MM.1S (cell line): ENCODE measurements around the gene PCMTD2.

Experiments used
- DNase-seq: peaks from one replicate; pipeline ENCODE4 v3.0.0-alpha.2; 2015
- H2AFZ ChIP-seq: fragments of 300-600 bp; sonication (generic); 2 replicates; pipeline ENCODE4 v1.6.0; 2016; ENCODE audit warnings: antibody characterized with exemption, low read length
- H3F3A ChIP-seq: fragments of 300-600 bp; sonication (generic); 2 replicates; pipeline ENCODE4 v1.6.1; 2016; ENCODE audit warnings: mild to moderate bottlenecking, antibody characterized with exemption, low read length, moderate library complexity, mixed read lengths; ENCODE audit not compliant: insufficient read depth
- H3K27ac ChIP-seq: fragments of 300-600 bp; sonication (generic); 2 replicates; pipeline ENCODE4 v1.5.1; 2016; ENCODE audit warnings: mild to moderate bottlenecking, low read length
- H3K27me3 ChIP-seq: fragments of 300-600 bp; sonication (generic); replicated peaks from 2 replicates; pipeline ENCODE4 v1.6.0; 2016; ENCODE audit warnings: low read length; ENCODE audit not compliant: insufficient read depth
- H3K36me3 ChIP-seq: fragments of 300-600 bp; sonication (generic); replicated peaks from 2 replicates; pipeline ENCODE4 v1.6.1; 2016; ENCODE audit warnings: mild to moderate bottlenecking, low read length, mixed read lengths; ENCODE audit not compliant: insufficient read depth
- H3K4me1 ChIP-seq: fragments of 300-600 bp; sonication (generic); 2 replicates; pipeline ENCODE4 v1.6.1; 2016; ENCODE audit warnings: low read length, mixed read lengths
- H3K4me2 ChIP-seq: fragments of 300-600 bp; sonication (generic); 2 replicates; pipeline ENCODE4 v1.6.0; 2016; ENCODE audit warnings: low read depth, low read length
- H3K4me3 ChIP-seq: fragments of 300-600 bp; sonication (generic); 2 replicates; pipeline ENCODE4 v1.5.1; 2016; ENCODE audit warnings: low read length, mixed read lengths
- H3K79me2 ChIP-seq: fragments of 300-600 bp; sonication (generic); 2 replicates; pipeline ENCODE4 v1.6.1; 2016; ENCODE audit warnings: mixed run types, low read length, mixed read lengths
- H3K9ac ChIP-seq: fragments of 300-600 bp; sonication (generic); 2 replicates; pipeline ENCODE4 v1.6.1; 2016; ENCODE audit warnings: low read length, mixed read lengths
- H3K9me2 ChIP-seq: fragments of 300-600 bp; sonication (generic); replicated peaks from 2 replicates; pipeline ENCODE4 v1.6.1; 2016; ENCODE audit warnings: mild to moderate bottlenecking, low read length, mixed read lengths; ENCODE audit not compliant: insufficient read depth
- H3K9me3 ChIP-seq: fragments of 300-600 bp; sonication (generic); replicated peaks from 2 replicates; pipeline ENCODE4 v1.6.1; 2016; ENCODE audit warnings: mild to moderate bottlenecking, low read length, mixed read lengths; ENCODE audit not compliant: insufficient read depth
- H4K20me1 ChIP-seq: fragments of 300-600 bp; sonication (generic); 2 replicates; pipeline ENCODE4 v1.6.1; 2016; ENCODE audit warnings: mild to moderate bottlenecking, low read length, moderate library complexity, mixed read lengths; ENCODE audit not compliant: insufficient read depth
- CTCF ChIP-seq: fragments of 300-600 bp; sonication (generic); IDR thresholded peaks from 2 replicates; pipeline ENCODE4 v1.5.1; 2016; ENCODE audit warnings: antibody characterized with exemption, low read length, mixed read lengths
- EZH2 ChIP-seq: fragments of 300-600 bp; sonication (generic); optimal IDR thresholded peaks from 2 replicates; pipeline ENCODE3; 2017; ENCODE audit warnings: low read depth, mild to moderate bottlenecking, antibody characterized with exemption, low read length, mixed read lengths
- EZH2phosphoT487 ChIP-seq: fragments of 300-600 bp; sonication (generic); IDR thresholded peaks from 2 replicates; pipeline ENCODE4 v1.6.1; 2018; ENCODE audit warnings: antibody characterized with exemption, low read length

PCMTD2 gene

GRCh38 chr20:64250027-64250426 lies 5.5 kb upstream of the PCMTD2 start:
- DNase-seq, result no peak
- no peak for TF ChIP-seq EZH2phosphoT487
- no peak for TF ChIP-seq EZH2
- no peak for TF ChIP-seq CTCF
- H3K79me2 ChIP-seq, result no peaks in the 10 kb centered on the region

GRCh38 chr20:64253000-64253383 lies 2.6 kb upstream of the PCMTD2 start:
- Histone ChIP-seq H3F3A (no peaks in the 10 kb centered on the region), H3K9me2 (no peaks in the 10 kb centered on the region), H3K36me3 (no peaks in the 10 kb centered on the region), H3K4me2 (no peak overlapping the region), H3K9ac (no peak overlapping the region), H3K9me3 (no peaks in the 10 kb centered on the region), H2AFZ (no peak overlapping the region), H4K20me1 (no peaks in the 10 kb centered on the region), H3K4me1 (peaks cover 5% of the 10 kb centered on the region), H3K27ac (no peak overlapping the region), H3K27me3 (peaks cover 37% of the 10 kb centered on the region), H3K79me2 (peaks cover 22% of the 10 kb centered on the region), H3K4me3 (no peak overlapping the region)
- no peak for TF ChIP-seq EZH2phosphoT487
- no peak for TF ChIP-seq EZH2
- TF ChIP-seq CTCF, result no peak
- DNase-seq, result no peak

More at GRCh38 chr20:64250027-64250426, 5.5 kb upstream of the PCMTD2 start:
- H3K4me1 ChIP-seq, result no peaks in the 10 kb centered on the region
- H3K4me3 ChIP-seq, result no peak overlapping the region
- H3K9ac ChIP-seq, result no peak overlapping the region
- H3K27ac ChIP-seq, result no peak overlapping the region
- H3K9me3 ChIP-seq, result no peaks in the 10 kb centered on the region
- no peaks in the 10 kb centered on the region for H4K20me1 ChIP-seq
- H3F3A ChIP-seq, result no peaks in the 10 kb centered on the region
- H3K36me3 ChIP-seq, result no peaks in the 10 kb centered on the region
- no peak overlapping the region for H2AFZ ChIP-seq
- peaks cover 67% of the 10 kb centered on the region for H3K27me3 ChIP-seq
- no peak overlapping the region for H3K4me2 ChIP-seq
- H3K9me2 ChIP-seq, result no peaks in the 10 kb centered on the region

- Histone ChIP-seq H3K4me1 (peaks cover 5% of the 10 kb centered on the region), H3K9me2 (no peaks in the 10 kb centered on the region), H3F3A (no peaks in the 10 kb centered on the region), H3K4me2 (no peak overlapping the region), H3K4me3 (no peak overlapping the region), H3K79me2 (peaks cover 27% of the 10 kb centered on the region), H3K27ac (no peak overlapping the region), H3K9me3 (no peaks in the 10 kb centered on the region), H3K36me3 (no peaks in the 10 kb centered on the region), H3K9ac (no peak overlapping the region), H3K27me3 (peaks cover 35% of the 10 kb centered on the region), H2AFZ (no peak overlapping the region), H4K20me1 (no peaks in the 10 kb centered on the region)
- DNase-seq, result no peak
- TF ChIP-seq EZH2phosphoT487, result no peak
- no peak for TF ChIP-seq CTCF
- no peak for TF ChIP-seq EZH2
Observed at GRCh38 chr20:64253443-64253842, 2.1 kb upstream of the PCMTD2 start.
